Panc1 (cell line): Measurements from ENCODE around the gene DDX4. TPM values are rescaled to one million over a fixed set of nuclear protein-coding genes. Genes with fewer than 3 reads are reported as not detected.
"Not testable (repeated sequence)": the region's sequence is repeated elsewhere in the genome, so short reads cannot be mapped to it uniquely, and the experiment has no call there.

Source experiments
- ATAC-seq: fragments of 200-7000 bp; cut with Tn5 transposase; 2 replicates; pipeline ENCODE4 v1.9.1; 2020; ENCODE audit warnings: mild to moderate bottlenecking, moderate library complexity
- BruUV-seq: library from RNA; stranded (reverse); fragments of 400-500 nt; replicated peaks from 2 replicates; lab custom pipeline; 2021; lab: Mats Ljungman, UMichigan
- CTCF ChIA-PET: fragments of 300-600 bp; sonication (Branson Sonifier 250); formaldehyde crosslinking; loops from one replicate; lab custom pipeline; 2022; ENCODE audit warnings: antibody characterized with exemption; lab: Charles Lee
- POLR2A ChIA-PET: fragments of 300-600 bp; sonication (Branson Sonifier 250); formaldehyde crosslinking; loops from one replicate; lab custom pipeline; 2022; ENCODE audit warnings: antibody characterized with exemption; lab: Charles Lee
- DNase-seq: peaks from one replicate; pipeline ENCODE4 v3.0.0-alpha.2; 2010; ENCODE audit warnings: low read depth, low spot score
- H3K27ac ChIP-seq: 2 replicates; pipeline ENCODE4 v1.5.1; 2011; ENCODE audit warnings: mild to moderate bottlenecking, low read length, inconsistent platforms
- H3K27me3 ChIP-seq: fragments of 200-500 bp; sonication (Bioruptor generic); 2 replicates; pipeline ENCODE4 v1.6.0; 2014; ENCODE audit warnings: low read length, inconsistent platforms; ENCODE audit not compliant: control insufficient read depth, insufficient read depth
- H3K36me3 ChIP-seq: fragments of 200-500 bp; sonication (Bioruptor generic); 2 replicates; pipeline ENCODE4 v1.5.1; 2014; ENCODE audit warnings: inconsistent platforms, mild to moderate bottlenecking, low read length, moderate library complexity; ENCODE audit not compliant: control insufficient read depth, insufficient read depth
- H3K4me1 ChIP-seq: 2 replicates; pipeline ENCODE4 v1.5.1; 2011; ENCODE audit warnings: inconsistent platforms, mild to moderate bottlenecking, low read length, moderate library complexity; ENCODE audit not compliant: control insufficient read depth, insufficient read depth
- H3K4me3 ChIP-seq, 2 experiments: 2 replicates each; pipeline ENCODE4 v1.5.1; 2011 to 2012; ENCODE audit warnings: low read depth in 2 of 2, low read length in 2 of 2, mild to moderate bottlenecking in 2 of 2, inconsistent platforms in 1 of 2, moderate library complexity in 1 of 2
- H3K9me3 ChIP-seq: fragments of 200-500 bp; sonication (Bioruptor generic); 2 replicates; pipeline ENCODE4 v1.5.1; 2014; ENCODE audit warnings: low read depth, mild to moderate bottlenecking, inconsistent platforms, low read length, moderate library complexity; ENCODE audit not compliant: control insufficient read depth, insufficient read depth
- POLR2AphosphoS5 ChIP-seq: IDR thresholded peaks from 2 replicates; pipeline ENCODE4 v1.6.1; 2012; ENCODE audit warnings: mild to moderate bottlenecking, low read depth, low read length, moderate library complexity
- SIN3A ChIP-seq: IDR thresholded peaks from 2 replicates; pipeline ENCODE4 v1.6.1; 2012; ENCODE audit warnings: low read depth, mild to moderate bottlenecking, low read length, moderate library complexity, borderline replicate concordance; ENCODE audit not compliant: insufficient read depth
- TCF7L2 ChIP-seq: IDR thresholded peaks from 2 replicates; pipeline ENCODE4 v1.6.1; 2011; ENCODE audit warnings: mild to moderate bottlenecking, low read depth, low read length, inconsistent platforms
- in situ Hi-C: cut with HindIII; loops from 2 replicates; pipeline ENCODE4 v1.10.0; 2016; ENCODE audit warnings: low sequenced_read_pairs, low pct_unique_long_range_greater_than_20kb
- intact Hi-C: fragments of 100-400 bp; cut with micrococcal nuclease; formaldehyde crosslinking; loops from one replicate; pipeline ENCODE4 v1.10.0; 2022; ENCODE audit not compliant: unreplicated experiment
- total RNA-seq: library from RNA; stranded (reverse); gene quantifications from one replicate; pipeline ENCODE4 v1.2.1, GENCODE V29; 2021; ENCODE audit not compliant: unreplicated experiment
- TF ChIP-seq, protein P1 (sequence below): fragments of 450-650 bp; IDR thresholded peaks from 2 replicates; pipeline ENCODE4 v1.5.1; 2017; ENCODE audit warnings: mild to moderate bottlenecking
- TF ChIP-seq, protein P2 (sequence below), 2 experiments: IDR thresholded peaks; 2 replicates each; pipeline ENCODE4 v1.6.1; 2011 to 2012; ENCODE audit warnings: low read depth in 2 of 2, control low read depth in 1 of 2, low read length in 1 of 2, mild to moderate bottlenecking in 1 of 2, moderate library complexity in 1 of 2; ENCODE audit not compliant: insufficient read depth in 1 of 2

DDX4 gene
- total RNA-seq, 1 experiment from 2014 or later, result not detected

DNA sequence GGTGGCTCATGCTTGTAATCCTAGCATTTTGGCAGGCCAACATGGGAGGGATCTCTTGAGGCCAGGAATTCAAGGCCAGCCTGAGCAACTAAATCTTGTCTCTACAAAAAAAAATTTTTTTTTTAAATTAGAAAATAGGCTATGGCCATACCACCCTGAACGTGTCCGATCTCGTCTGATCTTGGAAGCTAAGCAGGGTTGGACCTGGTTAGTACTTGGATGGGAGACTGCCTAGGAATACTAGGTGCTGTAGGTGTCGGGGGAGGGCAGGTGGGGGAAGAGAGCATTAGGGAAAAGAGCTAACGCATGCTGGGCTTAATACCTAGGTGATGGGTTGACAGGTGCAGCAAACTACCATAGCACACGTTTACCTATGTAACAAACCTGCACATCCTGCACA, 39.5 kb downstream of the DDX4 start:
- no peak for ATAC-seq
- in situ Hi-C loops, result no loop called here

DNA sequence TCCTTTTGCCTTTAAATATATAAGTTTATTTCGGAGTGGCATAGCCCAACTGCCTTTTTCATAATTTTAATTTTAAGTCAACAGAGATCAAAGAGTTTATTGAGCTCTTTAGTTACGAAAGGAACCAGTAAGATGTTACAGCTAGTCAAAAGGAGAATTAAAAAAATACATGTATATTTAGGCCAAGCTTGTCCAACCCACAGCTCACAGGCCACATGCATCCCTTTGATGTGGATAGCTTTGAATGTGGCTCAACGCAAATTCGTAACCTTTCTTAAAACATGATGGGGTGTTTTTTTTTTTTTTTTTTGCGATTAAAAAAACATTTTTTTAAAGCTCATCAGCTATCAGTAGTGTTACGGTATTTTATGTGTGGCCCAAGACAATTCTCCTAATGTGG, 63.1 kb downstream of the DDX4 start:
- TF ChIP-seq POLR2AphosphoS5 (no peak), SIN3A (no peak), TCF7L2 (no peak)
- TF ChIP-seq, protein P1, sequence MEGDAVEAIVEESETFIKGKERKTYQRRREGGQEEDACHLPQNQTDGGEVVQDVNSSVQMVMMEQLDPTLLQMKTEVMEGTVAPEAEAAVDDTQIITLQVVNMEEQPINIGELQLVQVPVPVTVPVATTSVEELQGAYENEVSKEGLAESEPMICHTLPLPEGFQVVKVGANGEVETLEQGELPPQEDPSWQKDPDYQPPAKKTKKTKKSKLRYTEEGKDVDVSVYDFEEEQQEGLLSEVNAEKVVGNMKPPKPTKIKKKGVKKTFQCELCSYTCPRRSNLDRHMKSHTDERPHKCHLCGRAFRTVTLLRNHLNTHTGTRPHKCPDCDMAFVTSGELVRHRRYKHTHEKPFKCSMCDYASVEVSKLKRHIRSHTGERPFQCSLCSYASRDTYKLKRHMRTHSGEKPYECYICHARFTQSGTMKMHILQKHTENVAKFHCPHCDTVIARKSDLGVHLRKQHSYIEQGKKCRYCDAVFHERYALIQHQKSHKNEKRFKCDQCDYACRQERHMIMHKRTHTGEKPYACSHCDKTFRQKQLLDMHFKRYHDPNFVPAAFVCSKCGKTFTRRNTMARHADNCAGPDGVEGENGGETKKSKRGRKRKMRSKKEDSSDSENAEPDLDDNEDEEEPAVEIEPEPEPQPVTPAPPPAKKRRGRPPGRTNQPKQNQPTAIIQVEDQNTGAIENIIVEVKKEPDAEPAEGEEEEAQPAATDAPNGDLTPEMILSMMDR, result no peak
- TF ChIP-seq, protein P2, sequence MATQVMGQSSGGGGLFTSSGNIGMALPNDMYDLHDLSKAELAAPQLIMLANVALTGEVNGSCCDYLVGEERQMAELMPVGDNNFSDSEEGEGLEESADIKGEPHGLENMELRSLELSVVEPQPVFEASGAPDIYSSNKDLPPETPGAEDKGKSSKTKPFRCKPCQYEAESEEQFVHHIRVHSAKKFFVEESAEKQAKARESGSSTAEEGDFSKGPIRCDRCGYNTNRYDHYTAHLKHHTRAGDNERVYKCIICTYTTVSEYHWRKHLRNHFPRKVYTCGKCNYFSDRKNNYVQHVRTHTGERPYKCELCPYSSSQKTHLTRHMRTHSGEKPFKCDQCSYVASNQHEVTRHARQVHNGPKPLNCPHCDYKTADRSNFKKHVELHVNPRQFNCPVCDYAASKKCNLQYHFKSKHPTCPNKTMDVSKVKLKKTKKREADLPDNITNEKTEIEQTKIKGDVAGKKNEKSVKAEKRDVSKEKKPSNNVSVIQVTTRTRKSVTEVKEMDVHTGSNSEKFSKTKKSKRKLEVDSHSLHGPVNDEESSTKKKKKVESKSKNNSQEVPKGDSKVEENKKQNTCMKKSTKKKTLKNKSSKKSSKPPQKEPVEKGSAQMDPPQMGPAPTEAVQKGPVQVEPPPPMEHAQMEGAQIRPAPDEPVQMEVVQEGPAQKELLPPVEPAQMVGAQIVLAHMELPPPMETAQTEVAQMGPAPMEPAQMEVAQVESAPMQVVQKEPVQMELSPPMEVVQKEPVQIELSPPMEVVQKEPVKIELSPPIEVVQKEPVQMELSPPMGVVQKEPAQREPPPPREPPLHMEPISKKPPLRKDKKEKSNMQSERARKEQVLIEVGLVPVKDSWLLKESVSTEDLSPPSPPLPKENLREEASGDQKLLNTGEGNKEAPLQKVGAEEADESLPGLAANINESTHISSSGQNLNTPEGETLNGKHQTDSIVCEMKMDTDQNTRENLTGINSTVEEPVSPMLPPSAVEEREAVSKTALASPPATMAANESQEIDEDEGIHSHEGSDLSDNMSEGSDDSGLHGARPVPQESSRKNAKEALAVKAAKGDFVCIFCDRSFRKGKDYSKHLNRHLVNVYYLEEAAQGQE (IDR thresholded peaks at IDR 0.05; ENCODE audit: insufficient read depth in 1 of 2, low read depth in 2 of 2, low read length in 1 of 2), result no peak
- in situ Hi-C loops (no loop called here), intact Hi-C loops (no loop called here)
- Histone ChIP-seq H3K4me3 (no peak overlapping the region), H3K4me1 (no peaks in the 10 kb centered on the region), H3K27me3 (no peaks in the 10 kb centered on the region), H3K9me3 (no peaks in the 10 kb centered on the region), H3K27ac (no peak overlapping the region), H3K36me3 (no peaks in the 10 kb centered on the region)
- DNase-seq (no peak), ATAC-seq (no peak)
- ChIA-PET CTCF (interaction anchor here (0.6 kb wide), 2 partner anchors 893 to 1014 kb away, joined by 3 to 10 read pairs; no protein-coding TSS in a partner anchor), POLR2A (interaction anchor here (0.6 kb wide), 2 partner anchors 71 to 443 kb away, joined by 8 to 9 read pairs; no protein-coding TSS in a partner anchor)
- BruUV-seq, result no TSS peak

More for the DNA sequence above, 39.5 kb downstream of the DDX4 start:
- ChIA-PET CTCF (no interaction called here), POLR2A (no interaction called here)
- Histone ChIP-seq H3K36me3 (no peaks in the 10 kb centered on the region), H3K4me1 (no peaks in the 10 kb centered on the region), H3K27me3 (no peaks in the 10 kb centered on the region), H3K9me3 (no peaks in the 10 kb centered on the region), H3K27ac (no peak overlapping the region), H3K4me3 (no peak overlapping the region)
- DNase-seq, result no peak
- TF ChIP-seq, protein P2 (IDR thresholded peaks at IDR 0.05; ENCODE audit: insufficient read depth in 1 of 2, low read depth in 2 of 2, low read length in 1 of 2), result no peak
- TF ChIP-seq POLR2AphosphoS5, result no peak
- no peak for TF ChIP-seq SIN3A
- TF ChIP-seq, protein P1, result no peak
- no peak for TF ChIP-seq TCF7L2
- BruUV-seq, result no TSS peak
- intact Hi-C loops, result no loop called here

DNA sequence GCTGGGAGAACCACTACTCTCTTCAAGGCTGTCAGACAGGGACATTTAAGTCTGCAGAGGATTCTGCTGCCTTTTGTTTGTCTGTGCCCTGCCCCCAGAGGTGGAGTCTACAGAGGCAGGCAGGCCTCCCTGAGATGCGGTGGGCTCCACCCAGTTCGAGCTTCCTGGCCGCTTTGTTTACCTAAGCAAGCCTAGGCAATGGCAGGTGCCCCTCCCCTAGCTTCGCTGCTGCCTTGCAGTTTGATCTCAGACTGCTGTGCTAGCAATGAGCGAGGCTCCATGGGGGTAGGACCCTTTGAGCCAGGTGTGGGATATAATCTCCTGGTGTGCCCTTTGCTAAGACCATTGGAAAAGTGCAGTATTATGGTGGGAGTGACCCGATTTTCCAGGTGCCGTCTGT, 71.0 kb downstream of the DDX4 start:
- POLR2A ChIA-PET, DNase-seq, H3K27ac ChIP-seq, H3K36me3 ChIP-seq, H3K4me3 ChIP-seq, CTCF ChIA-PET, intact Hi-C loops, ATAC-seq, BruUV-seq, H3K4me1 ChIP-seq, in situ Hi-C loops, H3K9me3 ChIP-seq, H3K27me3 ChIP-seq: not testable (repeated sequence)
